ENCODE data around the gene LANCL3.

DNA sequence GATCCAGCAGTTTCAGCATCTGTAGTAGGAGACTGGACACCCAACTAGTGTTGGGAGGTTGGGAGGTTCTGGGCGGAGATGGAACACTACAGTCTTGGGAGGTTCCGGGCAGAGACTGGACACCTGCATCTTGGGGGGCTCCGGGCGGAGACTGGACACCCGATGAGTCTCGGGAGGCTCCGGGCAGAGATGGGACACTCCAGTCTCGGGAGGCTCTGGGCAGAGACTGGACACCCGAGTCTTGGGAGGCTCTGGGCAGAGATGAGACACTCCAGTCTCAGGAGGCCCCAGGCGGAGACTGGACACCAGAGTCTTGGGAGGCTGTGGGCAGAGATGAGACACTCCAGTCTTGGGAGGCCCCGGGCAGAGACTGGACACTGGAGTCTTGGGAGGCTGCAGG is 29.5 kb upstream of the LANCL3 start:
- TF ChIP-seq, protein P1, sequence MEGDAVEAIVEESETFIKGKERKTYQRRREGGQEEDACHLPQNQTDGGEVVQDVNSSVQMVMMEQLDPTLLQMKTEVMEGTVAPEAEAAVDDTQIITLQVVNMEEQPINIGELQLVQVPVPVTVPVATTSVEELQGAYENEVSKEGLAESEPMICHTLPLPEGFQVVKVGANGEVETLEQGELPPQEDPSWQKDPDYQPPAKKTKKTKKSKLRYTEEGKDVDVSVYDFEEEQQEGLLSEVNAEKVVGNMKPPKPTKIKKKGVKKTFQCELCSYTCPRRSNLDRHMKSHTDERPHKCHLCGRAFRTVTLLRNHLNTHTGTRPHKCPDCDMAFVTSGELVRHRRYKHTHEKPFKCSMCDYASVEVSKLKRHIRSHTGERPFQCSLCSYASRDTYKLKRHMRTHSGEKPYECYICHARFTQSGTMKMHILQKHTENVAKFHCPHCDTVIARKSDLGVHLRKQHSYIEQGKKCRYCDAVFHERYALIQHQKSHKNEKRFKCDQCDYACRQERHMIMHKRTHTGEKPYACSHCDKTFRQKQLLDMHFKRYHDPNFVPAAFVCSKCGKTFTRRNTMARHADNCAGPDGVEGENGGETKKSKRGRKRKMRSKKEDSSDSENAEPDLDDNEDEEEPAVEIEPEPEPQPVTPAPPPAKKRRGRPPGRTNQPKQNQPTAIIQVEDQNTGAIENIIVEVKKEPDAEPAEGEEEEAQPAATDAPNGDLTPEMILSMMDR (conservative IDR thresholded peaks at IDR 0.05; ENCODE audit: low read length): no peak
- TF ChIP-seq EZH2phosphoT487 (IDR thresholded peaks at IDR 0.05; ENCODE audit: borderline replicate concordance, low read depth, low read length): no peak

Measured in OCI-LY7 (cell line).